ENCODE measurements around the gene EPB41L5.

DNA sequence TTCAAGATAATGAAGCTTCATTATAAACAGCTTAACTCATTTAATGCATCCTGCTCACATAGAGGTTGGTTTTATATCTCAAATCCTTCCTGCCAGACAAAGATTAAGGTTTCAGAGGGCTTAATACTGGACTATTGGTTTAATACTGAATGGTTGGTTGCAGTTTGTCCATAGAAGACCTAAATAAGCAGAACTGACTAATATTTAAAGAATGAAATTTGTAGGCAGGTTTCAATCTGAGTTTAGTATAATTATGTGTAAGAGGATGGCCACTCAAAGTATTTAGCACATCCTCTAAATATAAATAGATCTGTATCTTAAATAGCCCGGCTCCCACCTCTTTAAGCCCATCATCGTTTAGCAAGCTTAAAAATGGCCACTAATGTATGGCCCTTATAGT is 92.5 kb downstream of the EPB41L5 start:
- TF ChIP-seq, protein P1, sequence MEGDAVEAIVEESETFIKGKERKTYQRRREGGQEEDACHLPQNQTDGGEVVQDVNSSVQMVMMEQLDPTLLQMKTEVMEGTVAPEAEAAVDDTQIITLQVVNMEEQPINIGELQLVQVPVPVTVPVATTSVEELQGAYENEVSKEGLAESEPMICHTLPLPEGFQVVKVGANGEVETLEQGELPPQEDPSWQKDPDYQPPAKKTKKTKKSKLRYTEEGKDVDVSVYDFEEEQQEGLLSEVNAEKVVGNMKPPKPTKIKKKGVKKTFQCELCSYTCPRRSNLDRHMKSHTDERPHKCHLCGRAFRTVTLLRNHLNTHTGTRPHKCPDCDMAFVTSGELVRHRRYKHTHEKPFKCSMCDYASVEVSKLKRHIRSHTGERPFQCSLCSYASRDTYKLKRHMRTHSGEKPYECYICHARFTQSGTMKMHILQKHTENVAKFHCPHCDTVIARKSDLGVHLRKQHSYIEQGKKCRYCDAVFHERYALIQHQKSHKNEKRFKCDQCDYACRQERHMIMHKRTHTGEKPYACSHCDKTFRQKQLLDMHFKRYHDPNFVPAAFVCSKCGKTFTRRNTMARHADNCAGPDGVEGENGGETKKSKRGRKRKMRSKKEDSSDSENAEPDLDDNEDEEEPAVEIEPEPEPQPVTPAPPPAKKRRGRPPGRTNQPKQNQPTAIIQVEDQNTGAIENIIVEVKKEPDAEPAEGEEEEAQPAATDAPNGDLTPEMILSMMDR (IDR thresholded peaks at IDR 0.05) = no peak
- TF ChIP-seq POLR2A (IDR thresholded peaks at IDR 0.05) (no peak), EP300 (IDR thresholded peaks at IDR 0.05) (no peak)

Measured in stomach (tissue), 4 donors.